Measurements from ENCODE around the gene PET100. TPM values are rescaled to one million over a fixed set of nuclear protein-coding genes. Genes with fewer than 3 reads are reported as not detected.

The PET100 gene
- total RNA-seq, 1 experiment from 2014 or later, result 31.8 TPM

Small RNA genes within 50 kb of the gene (small RNA-seq; reads per million reads assigned to genes)
- gene MIR6792, result 0 reads per million in 2 experiments

Other genes with a start within 250 kb of the PET100 start
- 1.1 and 1.2 TPM in 2 replicates for gene PEX11G, start 140.8 kb upstream of the PET100 start, total RNA-seq (2014; rRNA removed; shearing (Covaris generic))
- 17.7 and 18.7 TPM in 2 replicates for gene ZNF358, start 113.7 kb upstream of the PET100 start, total RNA-seq (2014; rRNA removed; shearing (Covaris generic))
- gene MCOLN1, start 107.2 kb upstream of the PET100 start, total RNA-seq (2014; rRNA removed; shearing (Covaris generic)), result 9.5 and 10.0 TPM in 2 replicates
- gene PNPLA6, start 94.1 kb upstream of the PET100 start, total RNA-seq (2014; rRNA removed; shearing (Covaris generic)), result 35.9 and 40.0 TPM in 2 replicates
- gene CAMSAP3, start 33.9 kb upstream of the PET100 start, total RNA-seq (2014; rRNA removed; shearing (Covaris generic)), result 0.24 and 0.48 TPM in 2 replicates
- gene XAB2, start 248 bp upstream of the PET100 start, total RNA-seq (2014; rRNA removed; shearing (Covaris generic)), result 21.5 and 25.1 TPM in 2 replicates
- not detected in 2 replicates for gene PCP2, start 3.9 kb downstream of the PET100 start, total RNA-seq (2014; rRNA removed; shearing (Covaris generic))
- 1.0 and 1.3 TPM in 2 replicates for gene STXBP2, start 7.3 kb downstream of the PET100 start, total RNA-seq (2014; rRNA removed; shearing (Covaris generic))
- gene RETN, start 39.3 kb downstream of the PET100 start, total RNA-seq (2014; rRNA removed; shearing (Covaris generic)), result not detected in 2 replicates
- not detected in 2 replicates for gene MCEMP1, start 47.3 kb downstream of the PET100 start, total RNA-seq (2014; rRNA removed; shearing (Covaris generic))
- gene TRAPPC5, start 51.0 kb downstream of the PET100 start, total RNA-seq (2014; rRNA removed; shearing (Covaris generic)), result 37.5 and 54.0 TPM in 2 replicates
- not detected in 2 replicates for gene FCER2, start 72.3 kb downstream of the PET100 start, total RNA-seq (2014; rRNA removed; shearing (Covaris generic))
- not detected in 2 replicates for gene CLEC4G, start 102.3 kb downstream of the PET100 start, total RNA-seq (2014; rRNA removed; shearing (Covaris generic))
- gene CD209, start 117.7 kb downstream of the PET100 start, total RNA-seq (2014; rRNA removed; shearing (Covaris generic)), result not detected in 2 replicates
- not detected in 2 replicates for gene CLEC4M, start 133.4 kb downstream of the PET100 start, total RNA-seq (2014; rRNA removed; shearing (Covaris generic))
- gene EVI5L, start 200.4 kb downstream of the PET100 start, total RNA-seq (2014; rRNA removed; shearing (Covaris generic)), result 4.8 and 7.2 TPM in 2 replicates
- 0.72 TPM in 1 of 2 replicates, not detected in the other for gene PRR36, start 244.6 kb downstream of the PET100 start, total RNA-seq (2014; rRNA removed; shearing (Covaris generic))